Thyroid gland (tissue), 4 donors: ENCODE data around the gene LSAMP.

Experiments
- CTCF ChIP-seq, 6 experiments: fragments of 200-600 bp in 3 of 6; fragments of 450-650 bp in 3 of 6; sonication (generic) in 3 of 6; IDR thresholded peaks; one replicate each; pipeline ENCODE4 v1.5.1; 2016 to 2019; ENCODE audit warnings: antibody characterized with exemption in 6 of 6, mild to moderate bottlenecking in 2 of 6, inconsistent platforms in 1 of 6, moderate library complexity in 1 of 6
- POLR2A ChIP-seq, 2 donors: fragments of 450-650 bp; IDR thresholded peaks; one replicate each; pipeline ENCODE4 v1.6.1; 2017; ENCODE audit warnings: antibody characterized with exemption in 2 of 2, mild to moderate bottlenecking in 2 of 2, moderate library complexity in 1 of 2

GRCh38 chr3:116029266-116029665 is 416.0 kb downstream of the LSAMP start:
- TF ChIP-seq CTCF (IDR thresholded peaks at IDR 0.05) = no peak
- no peak for TF ChIP-seq POLR2A (IDR thresholded peaks at IDR 0.05)
